Vagina (tissue), 2 donors: ENCODE results near the gene DLG2. TPM values are rescaled to one million over a fixed set of nuclear protein-coding genes. Genes with fewer than 3 reads are reported as not detected.

Source experiments
- DNase-seq, 2 donors: peaks; one replicate each; pipeline ENCODE4 v3.0.0-alpha.2; 2017; ENCODE audit errors: extremely low spot score in 2 of 2
- H3K27ac ChIP-seq: fragments of 200-600 bp; sonication (generic); one replicate; pipeline ENCODE4 v1.5.1; 2019
- H3K27me3 ChIP-seq: fragments of 200-600 bp; sonication (generic); one replicate; pipeline ENCODE4 v1.5.1; 2019
- H3K36me3 ChIP-seq, 2 donors: fragments of 200-600 bp; sonication (generic); one replicate each; pipeline ENCODE4 v1.5.1; 2017 to 2019
- H3K4me1 ChIP-seq: fragments of 200-600 bp; sonication (generic); one replicate; pipeline ENCODE4 v1.5.1; 2019
- H3K4me3 ChIP-seq, 2 donors: fragments of 200-600 bp; sonication (generic); 1 replicate in 1 of 2; 2 replicates in 1 of 2; pipeline ENCODE4 v1.5.1; 2016 to 2019
- H3K9me3 ChIP-seq: fragments of 200-600 bp; sonication (generic); one replicate; pipeline ENCODE4 v1.5.1; 2019
- CTCF ChIP-seq, 3 experiments: fragments of 450-650 bp in 2 of 3; fragments of 200-600 bp in 1 of 3; sonication (generic) in 1 of 3; IDR thresholded peaks; one replicate each; pipeline ENCODE4 v1.5.1; 2017 to 2019; ENCODE audit warnings: antibody characterized with exemption in 3 of 3, mild to moderate bottlenecking in 2 of 3, moderate library complexity in 2 of 3
- POLR2A ChIP-seq, 2 donors: fragments of 450-650 bp; IDR thresholded peaks; one replicate each; pipeline ENCODE4 v1.6.1; 2017; ENCODE audit warnings: antibody characterized with exemption in 2 of 2, mild to moderate bottlenecking in 2 of 2, moderate library complexity in 2 of 2
- POLR2AphosphoS5 ChIP-seq, 2 donors: sonication (generic); formaldehyde crosslinking; IDR thresholded peaks; one replicate each; pipeline ENCODE4 v1.9.0; 2017; ENCODE audit warnings: antibody characterized with exemption in 2 of 2, mild to moderate bottlenecking in 2 of 2, low read depth in 1 of 2; ENCODE audit not compliant: insufficient read depth in 1 of 2
- intact Hi-C: fragments of 100-400 bp; cut with DNase I; formaldehyde crosslinking; loops from one replicate; pipeline ENCODE4 v1.15.1; 2023
- total RNA-seq: library from RNA; depleted of rRNA; stranded (reverse); fragments of >200 nt; gene quantifications from one replicate; pipeline ENCODE4 v1.2.3, GENCODE V29; 2016

The DLG2 gene
- total RNA-seq, 1 donor from 2014 or later = 10.1 TPM

GRCh38 chr11:84292006-84292405 lies 1335.1 kb downstream of the DLG2 start:
- Histone ChIP-seq H3K27me3 (no peaks in the 10 kb centered on the region), H3K4me3 (no peak overlapping the region), H3K4me1 (no peaks in the 10 kb centered on the region), H3K9me3 (no peaks in the 10 kb centered on the region), H3K27ac (no peak overlapping the region), H3K36me3 (no peaks in the 10 kb centered on the region)
- DNase-seq = no peak
- intact Hi-C loops = no loop called here
- no peak for TF ChIP-seq POLR2A (IDR thresholded peaks at IDR 0.05)
- TF ChIP-seq POLR2AphosphoS5 (IDR thresholded peaks at IDR 0.05; ENCODE audit: insufficient read depth in 1 of 2, low read depth in 1 of 2) = no peak
- TF ChIP-seq CTCF (IDR thresholded peaks at IDR 0.05) = no peak

- TF ChIP-seq CTCF (IDR thresholded peaks at IDR 0.05) (no peak), POLR2AphosphoS5 (IDR thresholded peaks at IDR 0.05; ENCODE audit: insufficient read depth in 1 of 2, low read depth in 1 of 2) (no peak), POLR2A (IDR thresholded peaks at IDR 0.05) (no peak)
- Histone ChIP-seq H3K4me3 (no peak overlapping the region), H3K4me1 (no peaks in the 10 kb centered on the region), H3K27ac (no peak overlapping the region), H3K27me3 (no peaks in the 10 kb centered on the region), H3K9me3 (no peaks in the 10 kb centered on the region), H3K36me3 (no peaks in the 10 kb centered on the region)
- DNase-seq = no peak
- intact Hi-C loops = no loop called here
Observed at GRCh38 chr11:84290647-84291046, 1336.5 kb downstream of the DLG2 start.

GRCh38 chr11:84289381-84289906 lies 1337.7 kb downstream of the DLG2 start:
- intact Hi-C loops = no loop called here
- H3K27me3 ChIP-seq = no peaks in the 10 kb centered on the region
- DNase-seq = no peak
- no peaks in the 10 kb centered on the region for H3K4me1 ChIP-seq
- no peaks in the 10 kb centered on the region for H3K9me3 ChIP-seq
- no peak overlapping the region for H3K4me3 ChIP-seq
- H3K36me3 ChIP-seq = no peaks in the 10 kb centered on the region
- TF ChIP-seq POLR2A (IDR thresholded peaks at IDR 0.05) = no peak
- no peak for TF ChIP-seq POLR2AphosphoS5 (IDR thresholded peaks at IDR 0.05; ENCODE audit: insufficient read depth in 1 of 2, low read depth in 1 of 2)
- no peak for TF ChIP-seq CTCF (IDR thresholded peaks at IDR 0.05)
- H3K27ac ChIP-seq = no peak overlapping the region

GRCh38 chr11:84273541-84273940 lies 1353.6 kb downstream of the DLG2 start:
- Histone ChIP-seq H3K27ac (no peak overlapping the region), H3K4me3 (no peak overlapping the region), H3K27me3 (no peaks in the 10 kb centered on the region), H3K4me1 (no peaks in the 10 kb centered on the region), H3K9me3 (no peaks in the 10 kb centered on the region), H3K36me3 (no peaks in the 10 kb centered on the region)
- intact Hi-C loops = no loop called here
- TF ChIP-seq CTCF (IDR thresholded peaks at IDR 0.05) = no peak
- no peak for TF ChIP-seq POLR2AphosphoS5 (IDR thresholded peaks at IDR 0.05; ENCODE audit: insufficient read depth in 1 of 2, low read depth in 1 of 2)
- TF ChIP-seq POLR2A (IDR thresholded peaks at IDR 0.05) = no peak
- no peak for DNase-seq

GRCh38 chr11:84270466-84270865 lies 1356.7 kb downstream of the DLG2 start:
- intact Hi-C loops = no loop called here
- H3K27me3 ChIP-seq = no peaks in the 10 kb centered on the region
- DNase-seq = no peak
- no peak overlapping the region for H3K27ac ChIP-seq
- no peaks in the 10 kb centered on the region for H3K9me3 ChIP-seq
- H3K36me3 ChIP-seq = no peaks in the 10 kb centered on the region
- H3K4me1 ChIP-seq = no peaks in the 10 kb centered on the region
- H3K4me3 ChIP-seq = no peak overlapping the region
- TF ChIP-seq CTCF (IDR thresholded peaks at IDR 0.05) = no peak
- no peak for TF ChIP-seq POLR2A (IDR thresholded peaks at IDR 0.05)
